ENCODE results near the gene CAPN9.

The CAPN9 gene

DNA sequence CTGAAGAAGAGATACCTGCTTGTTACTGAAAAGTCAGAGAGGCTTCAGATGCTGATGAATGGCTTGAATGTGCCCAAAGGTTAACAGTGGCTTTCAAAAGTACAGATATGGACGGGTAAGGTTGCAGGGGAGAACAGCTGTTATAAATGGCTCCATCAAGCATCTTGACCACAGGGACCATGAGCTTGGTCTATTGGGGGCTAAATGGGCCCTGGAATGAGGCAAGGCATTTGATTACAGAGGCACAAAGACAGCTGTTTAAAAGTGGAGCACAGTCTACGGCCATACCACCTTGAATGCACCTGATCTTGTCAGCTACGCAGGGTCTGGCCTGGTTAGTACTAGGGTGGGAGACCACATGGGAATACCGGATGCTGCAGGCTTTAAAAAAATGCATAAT is 72.8 kb downstream of the CAPN9 start:
- TF ChIP-seq, protein P1, sequence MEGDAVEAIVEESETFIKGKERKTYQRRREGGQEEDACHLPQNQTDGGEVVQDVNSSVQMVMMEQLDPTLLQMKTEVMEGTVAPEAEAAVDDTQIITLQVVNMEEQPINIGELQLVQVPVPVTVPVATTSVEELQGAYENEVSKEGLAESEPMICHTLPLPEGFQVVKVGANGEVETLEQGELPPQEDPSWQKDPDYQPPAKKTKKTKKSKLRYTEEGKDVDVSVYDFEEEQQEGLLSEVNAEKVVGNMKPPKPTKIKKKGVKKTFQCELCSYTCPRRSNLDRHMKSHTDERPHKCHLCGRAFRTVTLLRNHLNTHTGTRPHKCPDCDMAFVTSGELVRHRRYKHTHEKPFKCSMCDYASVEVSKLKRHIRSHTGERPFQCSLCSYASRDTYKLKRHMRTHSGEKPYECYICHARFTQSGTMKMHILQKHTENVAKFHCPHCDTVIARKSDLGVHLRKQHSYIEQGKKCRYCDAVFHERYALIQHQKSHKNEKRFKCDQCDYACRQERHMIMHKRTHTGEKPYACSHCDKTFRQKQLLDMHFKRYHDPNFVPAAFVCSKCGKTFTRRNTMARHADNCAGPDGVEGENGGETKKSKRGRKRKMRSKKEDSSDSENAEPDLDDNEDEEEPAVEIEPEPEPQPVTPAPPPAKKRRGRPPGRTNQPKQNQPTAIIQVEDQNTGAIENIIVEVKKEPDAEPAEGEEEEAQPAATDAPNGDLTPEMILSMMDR (IDR thresholded peaks at IDR 0.05; ENCODE audit: extremely low read depth, missing control alignments) = no peak

DNA sequence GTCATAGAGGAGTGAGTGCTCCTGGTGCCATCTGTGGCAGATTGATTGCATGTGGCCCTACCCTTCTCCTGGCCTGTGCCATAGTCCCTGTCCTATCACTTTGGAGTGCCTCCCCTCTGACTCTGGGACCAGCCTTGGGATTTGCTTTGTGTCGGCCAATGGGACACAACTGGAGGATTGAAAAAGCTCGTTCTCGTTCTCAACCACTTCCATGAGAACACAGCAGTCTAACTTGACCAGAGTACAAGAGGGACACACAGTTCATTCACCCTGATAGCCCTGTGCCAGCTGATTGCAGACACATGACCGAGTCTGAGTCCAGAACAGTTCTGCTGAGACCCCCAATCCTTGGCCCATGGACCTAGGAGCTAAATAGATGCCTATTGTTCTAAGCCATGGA is 73.4 kb downstream of the CAPN9 start:
- DNase-seq (ENCODE audit: low spot score) = no peak
- TF ChIP-seq, protein P1 (IDR thresholded peaks at IDR 0.05; ENCODE audit: extremely low read depth, missing control alignments) = no peak

More for the DNA sequence above, 72.8 kb downstream of the CAPN9 start:
- DNase-seq (ENCODE audit: low spot score) = no peak

DNA sequence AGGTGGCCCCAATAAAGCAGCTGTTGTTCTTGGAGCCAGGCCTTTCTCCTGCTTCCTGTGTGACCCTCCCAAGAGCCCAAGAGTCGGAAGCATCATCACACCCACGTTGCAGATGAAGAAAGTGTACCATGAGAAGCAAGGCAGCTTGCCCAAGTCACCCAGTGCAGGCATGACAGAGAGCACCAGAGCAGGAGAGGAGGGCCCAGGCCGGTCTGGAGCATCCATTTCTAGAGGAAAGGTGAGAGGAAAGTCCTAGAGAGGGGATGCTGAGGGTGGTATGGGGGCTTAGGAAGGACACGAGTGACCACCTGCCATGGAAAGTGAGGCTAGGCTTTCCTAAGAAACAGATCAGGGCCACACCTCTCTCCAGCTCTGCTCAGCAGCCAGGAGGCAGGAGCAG is 74.2 kb downstream of the CAPN9 start:
- TF ChIP-seq, protein P1 (IDR thresholded peaks at IDR 0.05; ENCODE audit: extremely low read depth, missing control alignments) = no peak
- no peak for DNase-seq (ENCODE audit: low spot score)

DNA sequence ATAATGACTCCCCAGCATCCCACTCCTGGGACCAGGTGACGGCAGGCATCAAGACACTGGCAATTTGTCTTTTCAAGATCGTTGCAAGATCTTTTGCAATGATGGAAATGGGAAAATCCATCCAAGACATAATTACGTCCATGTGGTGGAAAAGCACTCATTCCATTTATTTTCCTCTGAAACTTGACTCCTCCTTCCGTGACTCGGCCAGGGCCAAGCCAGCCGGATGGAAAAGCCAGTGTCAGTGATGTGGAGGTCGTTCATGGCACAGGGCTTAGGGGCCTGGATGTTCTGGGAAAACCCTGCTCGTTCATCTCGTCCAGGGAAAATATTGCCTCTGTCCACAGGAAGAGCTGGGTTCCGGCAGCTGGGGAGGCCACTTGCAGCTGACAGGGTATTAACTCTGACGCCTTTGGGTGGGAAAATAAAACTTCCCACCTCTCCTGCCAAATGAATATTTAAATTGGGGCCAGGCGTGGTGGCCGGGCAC is 74.9 kb downstream of the CAPN9 start:
- DNase-seq (ENCODE audit: low spot score) = no peak

DNA sequence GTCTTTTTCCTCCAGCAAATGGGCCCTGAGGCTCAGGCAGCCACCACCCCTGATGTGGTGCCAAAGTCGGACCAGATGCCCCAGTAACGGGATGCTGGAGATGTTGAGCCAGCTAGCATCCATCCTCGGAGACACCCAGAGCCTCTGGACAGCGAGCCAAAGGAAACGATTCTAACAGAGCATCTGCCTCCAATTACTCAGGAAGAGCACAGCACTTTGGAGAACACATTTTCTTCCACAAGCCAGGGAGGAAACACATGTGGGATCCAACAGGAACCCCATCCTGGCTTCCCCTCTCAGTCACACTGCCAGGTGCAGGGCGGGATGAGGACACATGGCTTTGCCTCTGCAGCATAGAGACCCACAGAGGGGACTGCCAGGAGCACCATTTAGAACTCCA is 76.2 kb downstream of the CAPN9 start:
- DNase-seq (ENCODE audit: low spot score) = no peak
- TF ChIP-seq, protein P1 (IDR thresholded peaks at IDR 0.05; ENCODE audit: extremely low read depth, missing control alignments) = no peak

More for the DNA sequence above, 74.9 kb downstream of the CAPN9 start:
- TF ChIP-seq, protein P1 (IDR thresholded peaks at IDR 0.05; ENCODE audit: extremely low read depth, missing control alignments) = no peak

DNA sequence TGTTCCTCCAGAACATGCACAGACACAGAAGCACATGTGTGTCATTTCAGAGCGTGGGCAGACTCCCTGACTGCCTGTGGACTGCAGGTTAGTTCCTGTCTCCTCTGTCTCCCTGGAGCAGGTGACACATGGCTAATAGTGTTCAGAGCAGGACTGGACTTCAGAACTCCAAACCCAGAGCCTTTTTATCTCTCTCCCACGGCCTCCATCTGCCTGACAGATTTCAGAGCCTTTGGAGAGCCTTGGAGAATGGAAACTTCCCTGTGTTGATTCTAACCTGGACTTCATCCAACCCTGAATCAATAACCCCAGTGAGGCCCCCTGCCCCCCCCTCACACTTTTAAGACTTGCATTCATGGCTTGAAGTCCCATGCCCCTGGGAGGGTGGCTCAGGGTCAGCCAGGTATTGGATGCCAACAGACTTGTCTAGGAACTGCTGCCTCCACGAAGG is 76.8 kb downstream of the CAPN9 start:
- DNase-seq (ENCODE audit: low spot score) = no peak
- TF ChIP-seq, protein P1 (IDR thresholded peaks at IDR 0.05; ENCODE audit: extremely low read depth, missing control alignments) = no peak

DNA sequence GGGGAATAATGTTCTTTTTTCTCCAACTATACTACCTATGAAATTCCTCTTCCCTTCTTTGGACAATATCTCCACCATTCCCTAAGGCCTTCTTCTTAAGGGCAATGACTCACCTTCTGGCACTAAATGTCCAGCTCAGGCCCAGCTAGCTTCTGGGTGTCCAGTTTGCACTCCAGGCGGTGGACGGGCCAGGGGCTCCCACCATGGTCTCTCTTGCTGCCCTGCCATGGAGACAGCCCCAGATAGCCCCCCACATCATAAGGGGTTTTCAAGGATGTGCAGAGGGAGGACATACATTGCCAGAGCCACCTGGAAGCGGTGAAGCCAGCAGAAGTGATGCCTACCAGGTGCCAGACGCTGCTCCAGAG is 77.3 kb downstream of the CAPN9 start:
- TF ChIP-seq, protein P1 (IDR thresholded peaks at IDR 0.05; ENCODE audit: extremely low read depth, missing control alignments) = no peak
- no peak for DNase-seq (ENCODE audit: low spot score)

Measured in GM20000 (cell line).